GM12878 (cell line): ENCODE results near the gene TNNC2. TPM values are rescaled to one million over a fixed set of nuclear protein-coding genes. Genes with fewer than 3 reads are reported as not detected.
"Not testable (repeated sequence)": the region's sequence is repeated elsewhere in the genome, so short reads cannot be mapped to it uniquely, and the experiment has no call there.

Experiments
- ATAC-seq: fragments of 200-7000 bp; cut with Tn5 transposase; 3 replicates; pipeline ENCODE4 v1.9.1; 2020; ENCODE audit warnings: mild to moderate bottlenecking, moderate library complexity
- BruUV-seq: library from RNA; stranded (reverse); fragments of 400-500 nt; replicated peaks from 2 replicates; lab custom pipeline; 2021; lab: Mats Ljungman, UMichigan
- CTCF ChIA-PET: fragments of 300-600 bp; sonication (Branson Sonifier 250); formaldehyde crosslinking; extraction: SDS; loops from one replicate; lab custom pipeline; 2021; ENCODE audit warnings: inconsistent platforms; lab: Yijun Ruan, JAX
- POLR2A ChIA-PET: fragments of 350-600 bp; formaldehyde crosslinking; extraction: SDS; loops from one replicate; lab custom pipeline; 2021; ENCODE audit warnings: inconsistent platforms; lab: Charles Lee
- RAD21 ChIA-PET: fragments of 300-600 bp; sonication (Branson Sonifier 250); formaldehyde crosslinking; loops from one replicate; lab custom pipeline; 2023; ENCODE audit warnings: antibody characterized with exemption; ENCODE audit not compliant: unreplicated experiment; lab: Charles Lee
- SMC1A ChIA-PET: fragments of 300-600 bp; sonication (Branson Sonifier 250); formaldehyde crosslinking; loops from one replicate; lab custom pipeline; 2023; ENCODE audit not compliant: unreplicated experiment, uncharacterized antibody; lab: Charles Lee
- DNase-seq: peaks from one replicate; pipeline ENCODE4 v3.0.0-alpha.2; 2011; ENCODE audit warnings: low read depth, low spot score
- FAIRE-seq: peaks from 3 replicates; lab custom pipeline; 2011; peaks lifted over from hg19 to GRCh38; lab: Jason Lieb, UNC
- H2AFZ ChIP-seq: 2 replicates; pipeline ENCODE4 v1.6.0; 2011; ENCODE audit warnings: low read depth, low read length, control low read depth; ENCODE audit not compliant: control insufficient read depth
- H3K27ac ChIP-seq: 2 replicates; pipeline ENCODE4 v1.5.1; 2011; ENCODE audit warnings: control low read depth; ENCODE audit not compliant: control insufficient read depth, insufficient read depth
- H3K27me3 ChIP-seq, 2 experiments: replicated peaks in 1 of 2; 2 replicates each; pipeline versions ENCODE4 v1.6.0 to v1.6.1; 2011; ENCODE audit warnings: low read length in 1 of 2; ENCODE audit not compliant: control insufficient read depth in 2 of 2, insufficient read depth in 2 of 2
- H3K36me3 ChIP-seq, 2 experiments: 2 replicates each; pipeline ENCODE4 v1.5.1; 2011; ENCODE audit warnings: low read length in 1 of 2; ENCODE audit not compliant: control insufficient read depth in 2 of 2, insufficient read depth in 2 of 2
- H3K4me1 ChIP-seq: 2 replicates; pipeline ENCODE4 v1.6.1; 2011; ENCODE audit warnings: mild to moderate bottlenecking, low read length, moderate library complexity, mixed read lengths; ENCODE audit not compliant: control insufficient read depth, insufficient read depth
- H3K4me2 ChIP-seq: 2 replicates; pipeline ENCODE4 v1.6.0; 2011; ENCODE audit warnings: control low read depth; ENCODE audit not compliant: control insufficient read depth, insufficient read depth
- H3K4me3 ChIP-seq: fragments of 200-600 bp; sonication (generic); 2 replicates; pipeline ENCODE4 v1.5.1; 2016
- H3K79me2 ChIP-seq: 2 replicates; pipeline ENCODE4 v1.6.0; 2011; ENCODE audit warnings: low read length; ENCODE audit not compliant: control insufficient read depth, insufficient read depth
- H3K9ac ChIP-seq: 2 replicates; pipeline ENCODE4 v1.8.0; 2011; ENCODE audit warnings: low read length, control low read depth, mixed read lengths; ENCODE audit not compliant: control insufficient read depth, insufficient read depth
- H3K9me3 ChIP-seq: replicated peaks from 3 replicates; pipeline ENCODE4 v1.5.1; 2011; ENCODE audit warnings: mild to moderate bottlenecking, low read length; ENCODE audit not compliant: control insufficient read depth, insufficient read depth
- H4K20me1 ChIP-seq: 2 replicates; pipeline ENCODE4 v1.6.0; 2011; ENCODE audit not compliant: control insufficient read depth, insufficient read depth
- CHD4 ChIP-seq: fragments of 200-600 bp; sonication (generic); IDR thresholded peaks from 2 replicates; pipeline ENCODE4 v1.6.1; 2016; ENCODE audit warnings: mild to moderate bottlenecking
- CREB1 ChIP-seq: IDR thresholded peaks from 2 replicates; pipeline ENCODE4 v1.6.1; 2012; ENCODE audit warnings: low read depth, mild to moderate bottlenecking, inconsistent platforms
- DPF2 ChIP-seq: fragments of 450-650 bp; IDR thresholded peaks from 2 replicates; pipeline ENCODE4 v1.6.1; 2017; ENCODE audit warnings: mild to moderate bottlenecking
- ESRRA ChIP-seq: IDR thresholded peaks from 2 replicates; pipeline ENCODE4 v1.6.1; 2012; ENCODE audit warnings: mild to moderate bottlenecking, low read length, improper control_type of control experiment
- FOXM1 ChIP-seq: IDR thresholded peaks from 2 replicates; pipeline ENCODE4 v1.6.1; 2012; ENCODE audit warnings: low read depth, mild to moderate bottlenecking, inconsistent platforms, low read length, moderate library complexity
- HCFC1 ChIP-seq: fragments of 150-350 bp; IDR thresholded peaks from 2 replicates; pipeline ENCODE4 v1.6.1; 2014; ENCODE audit warnings: low read length
- IRF3 ChIP-seq: fragments of 450-650 bp; IDR thresholded peaks from 2 replicates; pipeline ENCODE4 v1.6.1; 2014; ENCODE audit warnings: mild to moderate bottlenecking
- PKNOX1 ChIP-seq: fragments of 450-650 bp; IDR thresholded peaks from 2 replicates; pipeline ENCODE4 v1.6.1; 2016; ENCODE audit warnings: mild to moderate bottlenecking
- WGBS: methylation state at CpG from one replicate; pipeline ENCODE4 v1.1.6; 2016; ENCODE audit warnings: low lambda C conversion rate; ENCODE audit not compliant: insufficient replicate concordance, insufficient coverage; ENCODE audit errors: missing lambda C conversion rate; 5-methylcytosine and 5-hydroxymethylcytosine counted together
- in situ Hi-C: fragments of 300-500 bp; cut with MboI; formaldehyde crosslinking; loops from 9 replicates; pipeline ENCODE4 v1.14.3; 2018; ENCODE audit warnings: mixed read lengths
- intact Hi-C: fragments of 100-400 bp; cut with micrococcal nuclease; formaldehyde crosslinking; loops from one replicate; pipeline ENCODE4 v1.14.2; 2022; ENCODE audit not compliant: unreplicated experiment
- polyA plus RNA-seq, 11 experiments: library from polyadenylated mRNA; depleted of rRNA in 4 of 11; unstranded in 6 of 11; stranded (reverse) in 5 of 11; fragments of >200 nt; fragmentation: Nextera tagmentation in 4 of 11; fragmentation: Illumina TruSeq in 1 of 11; extraction: Ambion mirVana in 4 of 11; extraction: Trizol in 1 of 11; gene quantifications; 1 replicate in 1 of 11; 2 replicates in 10 of 11; pipeline versions ENCODE4 v1.2.1 to v1.2.3, GENCODE V29; 2011 to 2016; ENCODE audit warnings: inconsistent platforms in 2 of 11, missing spikeins in 2 of 11, low read depth in 1 of 11
- total RNA-seq, 4 experiments: library from RNA; depleted of rRNA in 3 of 4; stranded (reverse); fragments of >200 nt in 3 of 4; fragmentation: Illumina TruSeq in 1 of 4; extraction: Trizol in 1 of 4; gene quantifications; 2 replicates each; pipeline versions ENCODE4 v1.2.1 to v1.2.3, GENCODE V29; 2013 to 2021

TNNC2 gene
- total and polyA plus RNA-seq, 10 of the 15 experiments (the other 5 are each of a cell fraction or from before 2014, with no cell fraction given), result 0.37 TPM; not detected in 9

- TF ChIP-seq HCFC1 (no peak), ESRRA (no peak), DPF2 (no peak), FOXM1 (no peak), CREB1 (no peak), CHD4 (no peak), IRF3 (no peak), PKNOX1 (no peak)
These were observed 47.5 kb upstream of the TNNC2 start (continued) for GRCh38 chr20:45874576-45874975.

- H3K79me2 ChIP-seq, H4K20me1 ChIP-seq, DNase-seq, H3K27me3 ChIP-seq, BruUV-seq, H3K27ac ChIP-seq, SMC1A ChIA-PET, intact Hi-C loops, H3K9ac ChIP-seq, POLR2A ChIA-PET, FAIRE-seq, in situ Hi-C loops, H3K4me3 ChIP-seq, H3K36me3 ChIP-seq, ATAC-seq, H3K4me1 ChIP-seq, H3K9me3 ChIP-seq, H3K4me2 ChIP-seq, H2AFZ ChIP-seq: not testable (repeated sequence)
- RAD21 ChIA-PET, result interaction anchor here (1.3 kb wide), 1 partner anchor 75 kb away, joined by 3 read pairs; no protein-coding TSS in a partner anchor
- 90% methylated on average over 10 of the region's 10 CpGs for WGBS
- CTCF ChIA-PET, result interaction anchor here (0.8 kb wide), 1 partner anchor 9 kb away, joined by 3 read pairs; no protein-coding TSS in a partner anchor
These were observed 47.0 kb upstream of the TNNC2 start for GRCh38 chr20:45874104-45874481.
